ENCODE results near the gene TMEM88. TPM values are rescaled to one million over a fixed set of nuclear protein-coding genes. Genes with fewer than 3 reads are reported as not detected.

The TMEM88 gene
- total and polyA plus RNA-seq, 2 donors (not counting 1 experiment from before 2014, with no cell fraction given) = 5.1 to 9.5 TPM

DNA sequence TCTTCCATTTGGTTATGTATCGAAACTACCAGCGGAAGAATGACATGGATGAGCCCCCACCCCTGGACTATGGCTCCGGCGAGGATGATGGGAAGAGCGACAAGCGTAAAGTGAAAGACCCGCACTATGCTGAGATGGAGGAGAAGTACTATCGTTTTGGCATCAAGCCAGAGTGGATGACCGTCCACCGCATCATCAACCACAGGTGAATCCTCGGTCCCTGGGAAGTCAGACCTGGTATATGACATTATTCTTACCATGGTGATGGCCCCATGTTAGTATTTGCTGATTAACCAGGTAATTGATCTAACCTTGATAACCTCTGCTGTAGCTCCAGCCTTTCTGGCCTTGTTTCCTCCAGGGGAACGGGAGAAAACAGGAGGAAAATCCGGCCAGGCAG is 42.2 kb downstream of the TMEM88 start:
- Mint-ChIP-seq H3K4me1 (no peaks in the 10 kb centered on the region), H3K4me3 (no peak overlapping the region), H3K9me3 (ENCODE audit: insufficient read depth) (no peaks in the 10 kb centered on the region), H3K27ac (no peak overlapping the region), H3K27me3 (no peaks in the 10 kb centered on the region)
- Histone ChIP-seq H3K4me2 (replicated peaks; ENCODE audit: low read depth, low read length, poor library complexity, severe bottlenecking) (no peak overlapping the region), H3K79me2 (ENCODE audit: control insufficient read depth, insufficient read depth, low read length) (no peaks in the 10 kb centered on the region), H3K4me1 (ENCODE audit: control insufficient read depth in 2 of 2, insufficient read depth in 2 of 2, low read length in 2 of 2) (no peaks in the 10 kb centered on the region), H3K9ac (ENCODE audit: low read length) (no peak overlapping the region), H3K27ac (ENCODE audit: low read length in 2 of 2) (no peak overlapping the region), H3K27me3 (replicated peaks in 1 of 4; ENCODE audit: control extremely low read depth in 1 of 4, control insufficient read depth in 3 of 4, insufficient read depth in 4 of 4, low read length in 3 of 4) (no peaks in the 10 kb centered on the region), H2AFZ (ENCODE audit: insufficient read depth, low read depth, low read length, poor library complexity, severe bottlenecking) (no peak overlapping the region), H3K36me3 (replicated peaks in 1 of 2; ENCODE audit: control extremely low read depth in 1 of 2, control insufficient read depth in 1 of 2, extremely low read depth in 1 of 2, insufficient read depth in 2 of 2, low read length in 1 of 2) (peaks cover 4 to 70% of the 10 kb centered on the region in 2 experiments), H3K9me3 (ENCODE audit: control extremely low read depth in 1 of 3, control insufficient read depth in 2 of 3, insufficient read depth in 1 of 3, low read length in 2 of 3) (no peaks in the 10 kb centered on the region), H3K4me3 (ENCODE audit: control extremely low read depth in 1 of 5, extremely low read depth in 1 of 5, insufficient read depth in 1 of 5, low read depth in 2 of 5, low read length in 4 of 5) (no peak overlapping the region), H4K20me1 (ENCODE audit: control insufficient read depth, insufficient read depth, low read length, poor library complexity, severe bottlenecking) (no peaks in the 10 kb centered on the region)
- TF ChIP-seq EZH2 (IDR thresholded peaks at IDR 0.05; ENCODE audit: borderline replicate concordance, insufficient read depth, low read depth, low read length, poor library complexity, severe bottlenecking) = no peak
- no peak for TF ChIP-seq CTCF (IDR thresholded peaks at IDR 0.05)
- CTCF ChIA-PET = interaction anchor here (0.9 to 2.8 kb wide), 6 partner anchors 33 to 161 kb away, joined by 3 to 21 read pairs (median 6); partner anchors contain the start of gene NAA38
- no peak for DNase-seq
- intact Hi-C loops (cut with micrococcal nuclease) = no loop called here
- POLR2A ChIA-PET = no interaction called here
- no peak for ATAC-seq (ENCODE audit: low read depth)
- 95% methylated on average over 11 of the region's 13 CpGs for WGBS (ENCODE audit: insufficient coverage)

DNA sequence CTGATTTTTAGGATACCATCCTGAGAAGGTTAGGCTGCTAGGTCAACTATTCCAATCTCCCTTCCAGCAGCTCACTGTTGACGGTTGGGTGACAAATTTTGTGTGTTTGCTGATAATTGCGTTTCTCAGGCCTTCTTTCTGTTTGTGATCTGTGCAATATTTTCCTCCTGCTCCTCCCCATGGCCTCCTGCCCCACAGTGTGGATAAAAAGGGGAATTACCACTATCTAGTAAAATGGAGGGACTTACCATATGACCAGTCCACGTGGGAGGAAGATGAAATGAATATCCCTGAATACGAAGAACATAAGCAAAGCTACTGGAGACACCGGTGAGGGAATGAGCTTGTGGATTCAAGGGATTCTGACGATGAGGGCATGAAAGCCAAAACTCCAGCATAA is 42.9 kb downstream of the TMEM88 start:
- no peaks in the 10 kb centered on the region for H4K20me1 ChIP-seq (ENCODE audit: control insufficient read depth, insufficient read depth, low read length, poor library complexity, severe bottlenecking)
- ChIA-PET CTCF (interaction anchor here (0.9 to 2.8 kb wide), 8 partner anchors 34 to 163 kb away, joined by 3 to 21 read pairs (median 4); partner anchors contain the start of gene NAA38), POLR2A (no interaction called here)
- no peak overlapping the region for H3K27ac ChIP-seq (ENCODE audit: low read length in 2 of 2)
- Mint-ChIP-seq H3K27ac (no peak overlapping the region), H3K9me3 (ENCODE audit: insufficient read depth) (no peaks in the 10 kb centered on the region), H3K27me3 (no peaks in the 10 kb centered on the region), H3K4me1 (no peaks in the 10 kb centered on the region), H3K4me3 (no peak overlapping the region)
- TF ChIP-seq EZH2 (IDR thresholded peaks at IDR 0.05; ENCODE audit: borderline replicate concordance, insufficient read depth, low read depth, low read length, poor library complexity, severe bottlenecking) = no peak
- no peak for TF ChIP-seq CTCF (IDR thresholded peaks at IDR 0.05)
- no peaks in the 10 kb centered on the region for H3K9me3 ChIP-seq (ENCODE audit: control extremely low read depth in 1 of 3, control insufficient read depth in 2 of 3, insufficient read depth in 1 of 3, low read length in 2 of 3)
- no peak overlapping the region for H3K4me2 ChIP-seq (replicated peaks; ENCODE audit: low read depth, low read length, poor library complexity, severe bottlenecking)
- no peaks in the 10 kb centered on the region for H3K4me1 ChIP-seq (ENCODE audit: control insufficient read depth in 2 of 2, insufficient read depth in 2 of 2, low read length in 2 of 2)
- ATAC-seq (ENCODE audit: low read depth) (peak; percentile 39), DNase-seq (peak; percentile 33)
- no peaks in the 10 kb centered on the region for H3K27me3 ChIP-seq (replicated peaks in 1 of 4; ENCODE audit: control extremely low read depth in 1 of 4, control insufficient read depth in 3 of 4, insufficient read depth in 4 of 4, low read length in 3 of 4)
- no peak overlapping the region for H3K4me3 ChIP-seq (ENCODE audit: control extremely low read depth in 1 of 5, extremely low read depth in 1 of 5, insufficient read depth in 1 of 5, low read depth in 2 of 5, low read length in 4 of 5)
- no peak overlapping the region for H2AFZ ChIP-seq (ENCODE audit: insufficient read depth, low read depth, low read length, poor library complexity, severe bottlenecking)
- H3K79me2 ChIP-seq (ENCODE audit: control insufficient read depth, insufficient read depth, low read length) = no peaks in the 10 kb centered on the region
- 71% methylated on average over 4 of the region's 6 CpGs for WGBS (ENCODE audit: insufficient coverage)
- H3K9ac ChIP-seq (ENCODE audit: low read length) = no peak overlapping the region
- intact Hi-C loops (cut with micrococcal nuclease) = no loop called here
- H3K36me3 ChIP-seq (replicated peaks in 1 of 2; ENCODE audit: control extremely low read depth in 1 of 2, control insufficient read depth in 1 of 2, extremely low read depth in 1 of 2, insufficient read depth in 2 of 2, low read length in 1 of 2) = peaks cover 4 to 76% of the 10 kb centered on the region in 2 experiments
